DOHH2 (cell line): ENCODE measurements around the gene POPDC2.

ENCODE experiments used
- H3F3A ChIP-seq: fragments of 200-600 bp; sonication (generic), shearing (Covaris generic); 2 replicates; pipeline ENCODE4 v1.6.0; 2016; ENCODE audit warnings: antibody characterized with exemption, mild to moderate bottlenecking; ENCODE audit not compliant: control insufficient read depth, insufficient read depth
- H3K27ac ChIP-seq: fragments of 200-600 bp; sonication (generic); 2 replicates; pipeline ENCODE4 v1.5.1; 2014; ENCODE audit warnings: low read depth, mild to moderate bottlenecking, low read length, moderate library complexity
- H3K27me3 ChIP-seq: fragments of 200-600 bp; sonication (generic); 2 replicates; pipeline ENCODE4 v1.6.1; 2014; ENCODE audit warnings: mild to moderate bottlenecking, low read length, mixed read lengths; ENCODE audit not compliant: control insufficient read depth
- H3K36me3 ChIP-seq: fragments of 200-600 bp; sonication (generic); 2 replicates; pipeline ENCODE4 v1.6.1; 2014; ENCODE audit warnings: mild to moderate bottlenecking, low read length, moderate library complexity, mixed read lengths; ENCODE audit not compliant: control insufficient read depth
- H3K4me1 ChIP-seq: fragments of 200-600 bp; sonication (generic); 2 replicates; pipeline ENCODE4 v1.6.1; 2014; ENCODE audit warnings: mild to moderate bottlenecking, low read length, mixed read lengths; ENCODE audit not compliant: control insufficient read depth
- H3K4me2 ChIP-seq: fragments of 200-600 bp; sonication (generic); 2 replicates; pipeline ENCODE4 v1.6.0; 2014; ENCODE audit warnings: mild to moderate bottlenecking, low read length, moderate library complexity
- H3K4me3 ChIP-seq: fragments of 200-600 bp; sonication (generic); 2 replicates; pipeline ENCODE4 v1.5.1; 2014; ENCODE audit warnings: mild to moderate bottlenecking, low read length, mixed read lengths
- H3K79me2 ChIP-seq: fragments of 200-600 bp; sonication (generic); 2 replicates; pipeline ENCODE4 v1.6.1; 2014; ENCODE audit warnings: mild to moderate bottlenecking, low read length, mixed read lengths; ENCODE audit not compliant: control insufficient read depth
- H3K9me2 ChIP-seq: fragments of 200-600 bp; sonication (generic); replicated peaks from 2 replicates; pipeline ENCODE4 v1.6.1; 2014; ENCODE audit warnings: mild to moderate bottlenecking, low read length, mixed read lengths; ENCODE audit not compliant: control insufficient read depth
- H3K9me3 ChIP-seq: fragments of 200-600 bp; sonication (generic); 2 replicates; pipeline ENCODE4 v1.6.1; 2014; ENCODE audit warnings: antibody characterized with exemption, low read length, mixed read lengths; ENCODE audit not compliant: control insufficient read depth, insufficient read depth
- H4K20me1 ChIP-seq: fragments of 200-600 bp; sonication (generic); 2 replicates; pipeline ENCODE4 v1.6.0; 2014; ENCODE audit warnings: low read depth, mild to moderate bottlenecking, antibody characterized with exemption, low read length, moderate library complexity; ENCODE audit not compliant: control insufficient read depth, insufficient read depth
- CTCF ChIP-seq: fragments of 200-600 bp; sonication (generic); IDR thresholded peaks from one replicate; pipeline ENCODE4 v1.5.1; 2014; ENCODE audit warnings: antibody characterized with exemption, mild to moderate bottlenecking, low read depth, low read length; ENCODE audit not compliant: poor library complexity, severe bottlenecking
- EZH2phosphoT487 ChIP-seq: fragments of 200-600 bp; sonication (generic); IDR thresholded peaks from 2 replicates; pipeline ENCODE4 v1.6.1; 2017; ENCODE audit warnings: borderline replicate concordance, mild to moderate bottlenecking, antibody characterized with exemption, low read length, moderate library complexity, mixed read lengths

The POPDC2 gene

GRCh38 chr3:119609301-119609700 is 51.1 kb downstream of the POPDC2 start:
- Histone ChIP-seq H3K4me3 (no peak overlapping the region), H3K79me2 (no peaks in the 10 kb centered on the region), H3K36me3 (no peaks in the 10 kb centered on the region), H4K20me1 (no peaks in the 10 kb centered on the region), H3K4me1 (no peaks in the 10 kb centered on the region), H3F3A (no peaks in the 10 kb centered on the region), H3K9me3 (0 out of 2 replicates have a peak, but pooled peaks cover 3% of the 10 kb centered on the region), H3K27ac (no peak overlapping the region), H3K9me2 (no peaks in the 10 kb centered on the region), H3K27me3 (peaks cover 4% of the 10 kb centered on the region; the same call in 1 of the 2 replicates), H3K4me2 (no peak overlapping the region)
- TF ChIP-seq CTCF (no peak), EZH2phosphoT487 (no peak)

GRCh38 chr3:119608405-119609000 is 51.9 kb downstream of the POPDC2 start:
- TF ChIP-seq CTCF (no peak), EZH2phosphoT487 (no peak)
- 0 out of 2 replicates have a peak, but pooled peaks cover 3% of the 10 kb centered on the region for H3K9me3 ChIP-seq
- no peaks in the 10 kb centered on the region for H3F3A ChIP-seq
- H3K9me2 ChIP-seq = no peaks in the 10 kb centered on the region
- H3K4me1 ChIP-seq = no peaks in the 10 kb centered on the region
- no peak overlapping the region for H3K27ac ChIP-seq
- no peak overlapping the region for H3K4me3 ChIP-seq
- H3K27me3 ChIP-seq = peaks cover 4% of the 10 kb centered on the region; the same call in 1 of the 2 replicates
- no peaks in the 10 kb centered on the region for H3K79me2 ChIP-seq
- no peak overlapping the region for H3K4me2 ChIP-seq
- H4K20me1 ChIP-seq = no peaks in the 10 kb centered on the region
- H3K36me3 ChIP-seq = no peaks in the 10 kb centered on the region

GRCh38 chr3:119604878-119605277 is 55.5 kb downstream of the POPDC2 start:
- H3K36me3 ChIP-seq = no peaks in the 10 kb centered on the region
- no peaks in the 10 kb centered on the region for H3K79me2 ChIP-seq
- H3K9me2 ChIP-seq = no peaks in the 10 kb centered on the region
- no peak overlapping the region for H3K27ac ChIP-seq
- no peaks in the 10 kb centered on the region for H3F3A ChIP-seq
- no peak overlapping the region for H3K4me3 ChIP-seq
- H3K9me3 ChIP-seq = no peaks in the 10 kb centered on the region
- TF ChIP-seq CTCF (no peak), EZH2phosphoT487 (no peak)
- H3K4me2 ChIP-seq = no peak overlapping the region
- H4K20me1 ChIP-seq = no peaks in the 10 kb centered on the region
- peaks cover 4% of the 10 kb centered on the region; the same call in 1 of the 2 replicates for H3K27me3 ChIP-seq
- 0 out of 2 replicates have a peak, but pooled peaks cover 3% of the 10 kb centered on the region for H3K4me1 ChIP-seq
